Neural cell (in vitro differentiated cells): ENCODE results near the gene SLC36A3.

Source experiments
- CTCF ChIP-seq: fragments of 450-650 bp; IDR thresholded peaks from 2 replicates; pipeline ENCODE4 v1.5.1; 2014; ENCODE audit warnings: antibody characterized with exemption, mild to moderate bottlenecking, moderate library complexity; ENCODE audit not compliant: poor library complexity, severe bottlenecking
- EZH2 ChIP-seq: fragments of 200-600, 300-800 bp; shearing (Covaris generic), sonication (generic); IDR thresholded peaks from 2 replicates; pipeline ENCODE4 v1.6.1; 2014; ENCODE audit warnings: antibody characterized with exemption, low read length, borderline replicate concordance, mild to moderate bottlenecking; ENCODE audit not compliant: insufficient read depth, poor library complexity, severe bottlenecking
- POLR2AphosphoS5 ChIP-seq: IDR thresholded peaks from 2 replicates; pipeline ENCODE4 v1.6.1; 2012
- RAD21 ChIP-seq: fragments of 450-650 bp; conservative IDR thresholded peaks from 2 replicates; pipeline ENCODE4 v1.6.1; 2014; ENCODE audit warnings: antibody characterized with exemption, mild to moderate bottlenecking, moderate library complexity
- REST ChIP-seq: IDR thresholded peaks from 2 replicates; pipeline ENCODE4 v1.6.1; 2012; ENCODE audit warnings: borderline replicate concordance

GRCh38 chr5:151281001-151281639, 22.4 kb downstream of the SLC36A3 start:
- TF ChIP-seq CTCF (no peak), REST (no peak), RAD21 (no peak), EZH2 (no peak), POLR2AphosphoS5 (no peak)
